Melanocyte of skin (primary cell): ENCODE data around the gene ELSPBP1. TPM values are rescaled to one million over a fixed set of nuclear protein-coding genes. Genes with fewer than 3 reads are reported as not detected.

ENCODE experiments used
- total RNA-seq, 2 donors: library from RNA; depleted of rRNA; stranded (reverse); fragments of >200 nt; gene quantifications; 2 replicates each; pipeline ENCODE4 v1.2.3, GENCODE V29; 2012

The ELSPBP1 gene
- under 1 TPM in 1 of 2 donors, not detected in 1; 0.67 TPM for total RNA-seq

GRCh38 chr19:47994209-47994802, at the start of gene ELSPBP1:
TSS of gene ELSPBP1 (plus strand) at chr19:47994632. CDS start at chr19:48008668, 14,036 bp downstream.

GRCh38 chr19:47992070-47992469, 2.4 kb upstream of the ELSPBP1 start, which contains the start of gene BSPH1:
TSS of gene BSPH1 (minus strand) at chr19:47992170. CDS start at chr19:47992081, 89 bp downstream.

GRCh38 chr19:48043675-48044258, 49.3 kb downstream of the ELSPBP1 start, which contains the start of gene CABP5:
TSS of gene CABP5 (minus strand) at chr19:48044079. CDS start at chr19:48043922, 157 bp downstream.

Other genes with a start within 250 kb of the ELSPBP1 start
- 10 to 100 TPM; 28.9 to 36.0 TPM for gene NOP53, start 249.1 kb upstream of the ELSPBP1 start, total RNA-seq
- gene SELENOW, start 215.9 kb upstream of the ELSPBP1 start, total RNA-seq, result 100 to 1,000 TPM; 130 to 193 TPM
- not detected for gene TPRX1, start 190.1 kb upstream of the ELSPBP1 start, total RNA-seq
- not detected for gene CRX, start 172.7 kb upstream of the ELSPBP1 start, total RNA-seq
- not detected for gene TPRX2, start 135.4 kb upstream of the ELSPBP1 start, total RNA-seq
- not detected for gene SULT2A1, start 108.3 kb upstream of the ELSPBP1 start, total RNA-seq
- gene BSPH1, start 2.5 kb upstream of the ELSPBP1 start, total RNA-seq, result not detected
- gene CABP5, start 49.4 kb downstream of the ELSPBP1 start, total RNA-seq, result not detected
- 10 to 100 TPM; 10.3 to 59.5 TPM for gene PLA2G4C, start 116.2 kb downstream of the ELSPBP1 start, total RNA-seq
- gene LIG1, start 175.7 kb downstream of the ELSPBP1 start, total RNA-seq, result 10 to 100 TPM; 28.6 to 72.3 TPM
- 1 to 10 TPM; 2.7 to 2.8 TPM for gene ZSWIM9, start 176.0 kb downstream of the ELSPBP1 start, total RNA-seq